Astrocyte (in vitro differentiated cells and primary cell): ENCODE measurements around the gene VPS26C.

Experiments
- EZH2 ChIP-seq: IDR thresholded peaks from 2 replicates; pipeline ENCODE4 v1.6.1; 2012; ENCODE audit warnings: mild to moderate bottlenecking, low read length, inconsistent platforms; ENCODE audit not compliant: insufficient read depth
- TF ChIP-seq, protein P1 (sequence below): IDR thresholded peaks from 2 replicates; pipeline ENCODE4 v1.5.1; 2011; ENCODE audit warnings: low read depth, mild to moderate bottlenecking, inconsistent platforms, low read length, moderate library complexity; ENCODE audit not compliant: insufficient read depth

DNA sequence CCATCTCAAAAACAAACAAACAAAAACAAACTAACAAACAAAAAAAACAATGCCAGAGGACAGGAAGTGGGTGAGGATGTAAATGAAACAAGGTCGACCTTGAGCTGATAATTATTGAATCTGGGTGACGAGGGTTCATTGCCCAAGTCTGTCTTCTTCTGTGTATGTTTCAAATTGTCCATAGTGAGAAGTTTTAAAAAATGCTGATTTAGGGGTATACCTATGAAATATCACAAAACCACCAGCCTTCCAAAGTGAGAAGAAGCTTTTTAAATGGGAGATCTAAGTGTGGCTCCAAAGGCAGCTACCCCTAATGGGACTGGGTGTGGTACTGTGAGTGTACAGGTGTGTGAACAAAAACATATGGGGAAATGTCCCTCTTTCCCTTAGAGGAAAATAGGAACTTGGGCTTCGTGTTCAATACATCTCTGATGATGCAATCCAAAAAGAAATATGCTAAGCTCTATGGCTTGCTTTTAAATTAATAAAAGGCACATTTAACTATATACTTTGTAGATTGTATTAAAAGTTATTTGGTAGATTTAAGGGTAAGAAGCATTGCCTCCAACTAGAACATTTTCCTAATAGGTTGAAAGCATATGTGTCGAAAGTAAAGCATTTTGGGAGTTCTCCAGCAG, 33.1 kb upstream of the VPS26C start:
- TF ChIP-seq, protein P1, sequence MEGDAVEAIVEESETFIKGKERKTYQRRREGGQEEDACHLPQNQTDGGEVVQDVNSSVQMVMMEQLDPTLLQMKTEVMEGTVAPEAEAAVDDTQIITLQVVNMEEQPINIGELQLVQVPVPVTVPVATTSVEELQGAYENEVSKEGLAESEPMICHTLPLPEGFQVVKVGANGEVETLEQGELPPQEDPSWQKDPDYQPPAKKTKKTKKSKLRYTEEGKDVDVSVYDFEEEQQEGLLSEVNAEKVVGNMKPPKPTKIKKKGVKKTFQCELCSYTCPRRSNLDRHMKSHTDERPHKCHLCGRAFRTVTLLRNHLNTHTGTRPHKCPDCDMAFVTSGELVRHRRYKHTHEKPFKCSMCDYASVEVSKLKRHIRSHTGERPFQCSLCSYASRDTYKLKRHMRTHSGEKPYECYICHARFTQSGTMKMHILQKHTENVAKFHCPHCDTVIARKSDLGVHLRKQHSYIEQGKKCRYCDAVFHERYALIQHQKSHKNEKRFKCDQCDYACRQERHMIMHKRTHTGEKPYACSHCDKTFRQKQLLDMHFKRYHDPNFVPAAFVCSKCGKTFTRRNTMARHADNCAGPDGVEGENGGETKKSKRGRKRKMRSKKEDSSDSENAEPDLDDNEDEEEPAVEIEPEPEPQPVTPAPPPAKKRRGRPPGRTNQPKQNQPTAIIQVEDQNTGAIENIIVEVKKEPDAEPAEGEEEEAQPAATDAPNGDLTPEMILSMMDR: no peak
- TF ChIP-seq EZH2: no peak
